ENCODE data around the gene ADRA1B. TPM values are rescaled to one million over a fixed set of nuclear protein-coding genes. Genes with fewer than 3 reads are reported as not detected.
A peak's percentile ranks its signal among the peaks of the same experiment; 100 is the strongest.

Gene ADRA1B
- total and polyA plus RNA-seq, 2 of the 8 experiments (the other 6 are each of a cell fraction or from before 2014, with no cell fraction given) = not detected

DNA sequence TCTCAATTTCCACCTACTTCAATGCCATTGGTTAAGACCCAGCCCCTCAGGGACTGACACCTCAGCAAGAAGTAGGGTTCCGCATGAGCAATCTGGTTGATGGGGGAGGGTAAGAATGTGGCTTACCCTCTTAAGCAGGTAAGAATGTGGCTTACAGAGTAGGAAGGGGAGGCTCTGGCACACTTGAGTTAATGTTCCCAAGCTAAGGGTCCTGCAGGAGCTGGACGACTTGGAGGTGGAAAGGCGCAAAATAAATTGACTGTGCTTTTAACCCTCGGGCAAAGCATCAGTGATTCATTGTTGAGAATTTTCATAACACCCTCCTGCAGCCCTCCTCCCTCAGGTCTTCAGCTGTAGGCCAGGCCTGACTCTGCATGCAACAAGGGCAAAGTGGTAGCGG lies 24.9 kb upstream of the ADRA1B start (continued):
- TF ChIP-seq ATF3 (IDR thresholded peaks at IDR 0.05; ENCODE audit: insufficient read depth, low read depth, low read length) = no peak
- no peak for TF ChIP-seq YY1 (IDR thresholded peaks at IDR 0.05; ENCODE audit: low read depth, low read length)
- TF ChIP-seq KDM4A (IDR thresholded peaks at IDR 0.05; ENCODE audit: low read depth, low read length, severe bottlenecking) = no peak
- peak; percentile 90 for TF ChIP-seq TEAD4 (IDR thresholded peaks at IDR 0.05; ENCODE audit: low read depth, low read length)
- no peak for TF ChIP-seq KDM1A (IDR thresholded peaks at IDR 0.05; ENCODE audit: borderline replicate concordance, low read length)
- no peak for TF ChIP-seq NRF1 (IDR thresholded peaks at IDR 0.05; ENCODE audit: low read depth, low read length)
- TF ChIP-seq SIX5 (IDR thresholded peaks at IDR 0.05; ENCODE audit: low read depth, low read length) = no peak
- no peak for TF ChIP-seq SAP30 (IDR thresholded peaks at IDR 0.05; ENCODE audit: insufficient read depth, insufficient replicate concordance, low read length)
- TF ChIP-seq EP300 (IDR thresholded peaks at IDR 0.05; ENCODE audit: borderline replicate concordance in 1 of 2, low read depth in 2 of 2, low read length in 2 of 2) = no peak; a peak in 1 of 3 replicates
- no peak for TF ChIP-seq SUZ12 (IDR thresholded peaks at IDR 0.05; ENCODE audit: low read length)
- TF ChIP-seq BCL11A (IDR thresholded peaks at IDR 0.05; ENCODE audit: low read depth in 2 of 2, low read length in 2 of 2) = no peak
- no peak for TF ChIP-seq CHD1 (IDR thresholded peaks at IDR 0.05; ENCODE audit: low read depth, low read length)
- no peak for TF ChIP-seq SRF (IDR thresholded peaks at IDR 0.05; ENCODE audit: low read depth, low read length)
- no peak for TF ChIP-seq SP4 (IDR thresholded peaks at IDR 0.05; ENCODE audit: low read length)
- no peak for TF ChIP-seq CEBPB (IDR thresholded peaks at IDR 0.05; ENCODE audit: low read depth, low read length)
- TF ChIP-seq TBP (IDR thresholded peaks at IDR 0.05; ENCODE audit: low read depth, low read length) = no peak
- no peak for TF ChIP-seq CTCF (IDR thresholded peaks at IDR 0.05; ENCODE audit: control extremely low read depth in 1 of 3, insufficient read depth in 1 of 3, low read depth in 1 of 3, low read length in 3 of 3)
- TF ChIP-seq GABPA (IDR thresholded peaks at IDR 0.05; ENCODE audit: borderline replicate concordance, insufficient read depth, low read length) = no peak
- TF ChIP-seq CHD2 (IDR thresholded peaks at IDR 0.05; ENCODE audit: low read length) = no peak
